Mucosa of descending colon (tissue), 3 donors: ENCODE measurements around the gene SAMD4B. TPM values are rescaled to one million over a fixed set of nuclear protein-coding genes. Genes with fewer than 3 reads are reported as not detected.
A peak's percentile ranks its signal among the peaks of the same experiment; 100 is the strongest.

ENCODE experiments used
- ATAC-seq: fragments of 200-7000 bp; cut with Tn5 transposase; one replicate; pipeline ENCODE4 v1.9.1; 2020; ENCODE audit warnings: mild to moderate bottlenecking, moderate library complexity
- DNase-seq, 3 donors: peaks; one replicate each; pipeline ENCODE4 v3.0.0-alpha.2; 2020
- H3K36me3 ChIP-seq: fragments of 200-600 bp; one replicate; pipeline ENCODE4 v1.8.0; 2021; ENCODE audit warnings: low read depth, mild to moderate bottlenecking
- H3K4me1 ChIP-seq: fragments of 200-600 bp; one replicate; pipeline ENCODE4 v1.8.0; 2021; ENCODE audit warnings: low read depth, mild to moderate bottlenecking
- H3K4me3 ChIP-seq: fragments of 200-600 bp; one replicate; pipeline ENCODE4 v1.8.0; 2021; ENCODE audit warnings: mild to moderate bottlenecking
- H3K9me3 ChIP-seq: fragments of 200-600 bp; one replicate; pipeline ENCODE4 v1.8.0; 2021; ENCODE audit warnings: mild to moderate bottlenecking
- intact Hi-C, 2 donors: fragments of 100-400 bp; cut with DNase I in 1 of 2; cut with micrococcal nuclease in 1 of 2; formaldehyde crosslinking; loops; one replicate each; pipeline versions ENCODE4 v1.11.0 to v1.11.1; 2022; cut with DNase I, micrococcal nuclease
- total RNA-seq, 3 donors: library from RNA; stranded (reverse); fragmentation: NEBNext Ultra II Directional in 2 of 3; extraction: Animal tissue kit (Norgen Biotek cat#: 25700) in 2 of 3; gene quantifications; one replicate each; pipeline versions ENCODE4 v1.2.1 to v1.2.4, GENCODE V29; 2021 to 2023
- TF ChIP-seq, protein P1 (sequence below): fragments of 200-600 bp; IDR thresholded peaks from one replicate; pipeline ENCODE4 v1.8.0; 2022; ENCODE audit warnings: antibody characterized with exemption, mild to moderate bottlenecking
- donor health status: DM: no; HTN: no; CAD: no; lungs with moderate emphysema.
- donor health status: DM: no; HTN: no; CAD: no.
- donor health status: DM: no; HTN: yes; CAD: no.

The SAMD4B gene
- total RNA-seq, 3 donors from 2014 or later, result 55.1 to 91.5 (median 67.4) TPM

DNA sequence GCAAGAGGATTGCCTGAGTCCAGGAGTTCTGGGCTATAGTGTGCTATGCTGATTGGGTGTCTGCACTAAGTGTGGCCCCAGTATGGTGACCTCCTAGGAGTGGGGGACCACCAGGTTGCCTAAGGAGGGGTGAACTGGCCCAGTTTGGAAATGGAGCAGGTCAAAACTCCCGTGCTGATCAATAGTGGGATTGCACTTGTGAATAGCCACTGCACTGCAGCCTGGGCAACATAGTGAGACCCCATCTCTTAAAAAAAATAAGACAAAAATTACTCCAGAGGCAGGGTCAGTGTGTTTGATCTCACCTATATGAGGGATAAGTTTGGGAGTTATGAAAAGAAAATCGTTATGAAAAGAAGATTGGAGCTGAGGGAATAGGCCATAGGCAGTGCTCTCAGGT is 27.0 kb downstream of the SAMD4B start:
- intact Hi-C loops, result no loop called here
- no peaks in the 10 kb centered on the region for H3K4me1 ChIP-seq
- no peak overlapping the region for H3K4me3 ChIP-seq
- H3K36me3 ChIP-seq, result peaks cover 3% of the 10 kb centered on the region
- DNase-seq (no peak), ATAC-seq (no peak)
- H3K9me3 ChIP-seq, result no peaks in the 10 kb centered on the region
- TF ChIP-seq, protein P1, sequence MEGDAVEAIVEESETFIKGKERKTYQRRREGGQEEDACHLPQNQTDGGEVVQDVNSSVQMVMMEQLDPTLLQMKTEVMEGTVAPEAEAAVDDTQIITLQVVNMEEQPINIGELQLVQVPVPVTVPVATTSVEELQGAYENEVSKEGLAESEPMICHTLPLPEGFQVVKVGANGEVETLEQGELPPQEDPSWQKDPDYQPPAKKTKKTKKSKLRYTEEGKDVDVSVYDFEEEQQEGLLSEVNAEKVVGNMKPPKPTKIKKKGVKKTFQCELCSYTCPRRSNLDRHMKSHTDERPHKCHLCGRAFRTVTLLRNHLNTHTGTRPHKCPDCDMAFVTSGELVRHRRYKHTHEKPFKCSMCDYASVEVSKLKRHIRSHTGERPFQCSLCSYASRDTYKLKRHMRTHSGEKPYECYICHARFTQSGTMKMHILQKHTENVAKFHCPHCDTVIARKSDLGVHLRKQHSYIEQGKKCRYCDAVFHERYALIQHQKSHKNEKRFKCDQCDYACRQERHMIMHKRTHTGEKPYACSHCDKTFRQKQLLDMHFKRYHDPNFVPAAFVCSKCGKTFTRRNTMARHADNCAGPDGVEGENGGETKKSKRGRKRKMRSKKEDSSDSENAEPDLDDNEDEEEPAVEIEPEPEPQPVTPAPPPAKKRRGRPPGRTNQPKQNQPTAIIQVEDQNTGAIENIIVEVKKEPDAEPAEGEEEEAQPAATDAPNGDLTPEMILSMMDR, result no peak

- no peaks in the 10 kb centered on the region for H3K4me1 ChIP-seq
- DNase-seq (no peak), ATAC-seq (no peak)
- TF ChIP-seq, protein P1, result no peak
- H3K36me3 ChIP-seq, result peaks cover 3% of the 10 kb centered on the region
- intact Hi-C loops, result no loop called here
- H3K4me3 ChIP-seq, result no peak overlapping the region
- no peaks in the 10 kb centered on the region for H3K9me3 ChIP-seq
Measured at GRCh38 chr19:39370735-39371134, 28.5 kb downstream of the SAMD4B start.

DNA sequence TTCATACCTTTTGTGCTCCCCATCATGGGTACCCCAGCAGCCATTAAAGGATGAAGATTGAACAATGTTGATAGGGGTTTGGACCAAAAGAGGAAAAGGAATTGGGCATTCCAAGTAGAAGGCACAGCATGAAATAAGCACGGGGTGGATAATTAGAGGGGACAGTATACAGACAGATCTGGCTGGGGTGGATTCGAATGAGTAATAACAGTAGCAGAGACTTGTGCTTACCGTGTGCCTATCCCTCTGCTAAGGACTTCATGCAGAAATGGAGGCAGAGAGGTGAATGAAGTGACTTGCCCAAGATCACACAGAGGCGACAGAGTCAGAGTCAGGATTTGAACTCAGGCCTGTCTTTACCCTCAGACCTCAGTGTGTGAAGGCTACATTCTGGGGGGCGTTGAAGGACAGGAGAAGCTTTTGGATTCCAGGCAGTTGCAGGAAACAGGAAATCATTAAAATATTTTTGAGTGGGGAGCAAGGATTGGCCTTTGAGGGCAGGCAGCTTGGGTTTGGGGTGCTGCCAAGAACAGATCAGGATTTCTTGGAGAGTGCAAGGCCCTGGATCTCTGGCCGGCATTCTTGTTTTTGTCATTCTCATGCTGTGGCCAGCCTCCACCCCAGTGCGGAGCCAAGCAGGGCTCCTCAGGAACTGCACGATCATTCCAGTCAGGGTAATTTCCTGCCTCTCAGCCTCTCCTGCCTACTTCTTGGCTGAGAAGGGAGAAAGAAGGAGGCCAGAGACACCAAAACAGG is 30.0 kb downstream of the SAMD4B start:
- peak in 2 of 3 donors; percentile 40 to 61 for DNase-seq
- TF ChIP-seq, protein P1, result no peak
- Histone ChIP-seq H3K9me3 (no peaks in the 10 kb centered on the region), H3K36me3 (peaks cover 5% of the 10 kb centered on the region), H3K4me1 (no peaks in the 10 kb centered on the region), H3K4me3 (no peak overlapping the region)
- peak; percentile 57 for ATAC-seq
- intact Hi-C loops, result no loop called here

- Histone ChIP-seq H3K4me3 (no peak overlapping the region), H3K9me3 (no peaks in the 10 kb centered on the region), H3K4me1 (no peaks in the 10 kb centered on the region), H3K36me3 (peaks cover 12% of the 10 kb centered on the region)
- ATAC-seq (no peak), DNase-seq (no peak)
- TF ChIP-seq, protein P1, result no peak
- intact Hi-C loops, result no loop called here
Measured at GRCh38 chr19:39372941-39373340, 30.7 kb downstream of the SAMD4B start.

DNA sequence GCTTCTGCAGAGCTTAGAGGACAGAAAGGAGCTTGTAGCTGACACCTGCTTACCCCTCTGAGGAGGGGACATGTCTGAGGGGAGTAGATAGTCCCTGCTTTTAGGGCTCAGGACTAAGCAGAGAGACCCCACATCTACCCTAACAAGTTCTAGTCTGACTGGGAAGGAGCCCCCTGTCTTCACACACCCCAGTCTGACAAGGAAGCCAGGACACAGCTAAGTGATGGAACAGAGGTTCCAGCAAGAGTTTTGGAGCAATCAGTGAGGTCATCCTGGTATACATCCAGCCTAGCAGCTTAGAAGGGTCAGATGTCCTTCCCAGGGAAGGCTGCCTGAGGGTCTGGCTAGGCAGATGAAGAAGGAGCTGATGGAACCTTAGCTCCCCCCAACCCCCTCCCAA is 33.7 kb downstream of the SAMD4B start:
- TF ChIP-seq, protein P1, result no peak
- intact Hi-C loops, result no loop called here
- DNase-seq, result no peak
- H3K9me3 ChIP-seq, result no peaks in the 10 kb centered on the region
- ATAC-seq, result no peak
- H3K4me3 ChIP-seq, result no peak overlapping the region
- H3K36me3 ChIP-seq, result peaks cover 32% of the 10 kb centered on the region
- H3K4me1 ChIP-seq, result no peaks in the 10 kb centered on the region
